Activated gamma-delta T cell treated with Interleukin-2 at 50 U/mL for 16 hours (primary cell): Measurements from ENCODE around the gene ATOH8.
"Not testable (repeated sequence)": the region's sequence is repeated elsewhere in the genome, so short reads cannot be mapped to it uniquely, and the experiment has no call there.

ENCODE experiments used
- DNase-seq: peaks from one replicate; pipeline ENCODE4 v3.0.0-alpha.2; 2020

The ATOH8 gene

GRCh38 chr2:85810371-85811179 lies 56.8 kb downstream of the ATOH8 start:
- no peak for DNase-seq

- DNase-seq: no peak
Observed at GRCh38 chr2:85811180-85812093, 57.6 kb downstream of the ATOH8 start.

DNA sequence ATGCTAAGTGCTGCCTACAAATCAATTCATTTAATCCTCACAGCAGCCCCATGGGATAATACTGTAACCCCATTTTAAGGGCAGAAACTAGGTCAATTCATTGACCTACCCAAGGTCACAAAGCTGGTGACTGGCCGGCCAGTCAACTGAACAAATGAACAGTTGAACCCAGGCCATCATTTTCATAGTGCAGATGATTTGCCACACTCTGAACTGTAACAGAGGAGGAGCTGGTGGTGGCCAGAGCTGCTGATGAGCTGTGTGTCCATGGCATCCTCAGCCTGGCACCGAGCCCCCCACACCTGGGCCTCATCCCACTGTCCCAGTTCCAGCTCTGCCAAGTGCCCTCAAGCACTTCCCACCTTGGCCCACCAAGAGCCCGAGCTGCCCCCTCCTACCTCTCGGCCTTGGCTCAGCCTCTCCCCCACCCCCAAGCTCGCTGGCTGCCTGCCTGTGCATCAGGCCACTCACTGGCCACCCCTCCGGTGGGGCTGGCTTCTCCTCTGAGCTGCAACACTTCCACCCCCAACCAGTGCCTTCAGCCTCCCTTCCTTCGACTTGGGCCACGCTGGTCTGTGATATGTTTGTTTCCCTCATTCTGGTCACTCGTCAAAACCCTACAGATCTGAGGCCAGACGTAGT lies 58.4 kb downstream of the ATOH8 start:
- DNase-seq: no peak

- no peak for DNase-seq
Observed at GRCh38 chr2:85813211-85813981, 59.6 kb downstream of the ATOH8 start.

- DNase-seq: peak; percentile 79
Observed at GRCh38 chr2:85813982-85814801, 60.4 kb downstream of the ATOH8 start.

- no peak for DNase-seq
Observed at GRCh38 chr2:85814802-85815550, 61.2 kb downstream of the ATOH8 start.

GRCh38 chr2:85819811-85820510 lies 66.2 kb downstream of the ATOH8 start:
- DNase-seq: no peak

DNA sequence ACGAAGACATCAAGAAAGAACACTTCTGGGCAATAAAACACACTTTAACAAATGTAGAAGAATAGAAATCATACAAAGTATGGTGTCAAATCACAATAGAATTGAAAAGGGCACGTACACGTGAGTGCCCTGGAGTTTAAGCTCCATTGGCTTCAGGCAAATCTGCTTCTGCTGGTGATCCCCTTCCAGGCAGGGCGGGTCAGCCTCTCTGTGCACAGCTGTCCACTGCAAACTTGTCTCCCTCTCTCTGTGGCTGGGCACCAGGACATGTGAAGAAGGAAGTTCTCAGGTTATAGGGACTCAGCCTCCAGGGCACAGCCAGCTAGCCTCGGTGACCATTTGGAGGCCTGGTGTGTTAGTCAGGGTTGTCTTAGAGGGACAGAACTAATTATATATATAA lies 69.0 kb downstream of the ATOH8 start:
- no peak for DNase-seq

GRCh38 chr2:85823951-85824350 lies 70.2 kb downstream of the ATOH8 start:
- no peak for DNase-seq

- peak; percentile 83 for DNase-seq
Observed at GRCh38 chr2:85826990-85827878, 73.4 kb downstream of the ATOH8 start.

DNA sequence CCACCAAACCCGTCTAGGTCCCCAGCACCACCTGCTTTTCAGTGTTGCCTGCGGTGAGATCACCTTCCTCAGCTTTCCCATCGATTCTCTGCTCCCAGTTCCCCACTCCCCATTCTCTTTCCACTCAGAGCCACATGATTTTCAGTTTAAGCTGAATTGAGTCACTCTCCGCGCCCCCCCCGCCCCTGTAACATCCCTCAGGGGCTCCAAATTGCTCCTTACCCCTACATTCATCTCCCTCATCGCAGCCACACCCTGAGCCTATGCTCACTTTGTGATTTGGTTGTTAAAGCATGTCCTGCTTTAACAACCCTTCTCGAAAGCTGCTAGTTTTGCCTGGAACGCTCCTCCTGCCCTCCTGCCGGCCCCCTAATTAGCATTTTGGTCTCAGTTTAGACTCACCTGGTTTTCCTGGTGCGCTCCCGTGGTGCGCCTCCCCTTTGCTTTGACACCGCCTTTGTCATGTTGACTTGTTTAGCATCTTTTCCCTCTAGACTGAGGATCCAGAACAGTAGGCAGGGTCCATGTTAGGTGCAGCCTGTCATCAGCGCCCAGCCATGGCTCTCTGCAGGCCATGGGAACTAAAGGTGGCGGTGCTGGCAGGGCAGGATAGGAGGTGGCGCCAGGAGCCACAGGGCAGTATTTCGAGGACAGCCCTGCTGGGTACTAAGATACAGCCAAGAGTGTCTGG lies 74.2 kb downstream of the ATOH8 start:
- DNase-seq: no peak

DNA sequence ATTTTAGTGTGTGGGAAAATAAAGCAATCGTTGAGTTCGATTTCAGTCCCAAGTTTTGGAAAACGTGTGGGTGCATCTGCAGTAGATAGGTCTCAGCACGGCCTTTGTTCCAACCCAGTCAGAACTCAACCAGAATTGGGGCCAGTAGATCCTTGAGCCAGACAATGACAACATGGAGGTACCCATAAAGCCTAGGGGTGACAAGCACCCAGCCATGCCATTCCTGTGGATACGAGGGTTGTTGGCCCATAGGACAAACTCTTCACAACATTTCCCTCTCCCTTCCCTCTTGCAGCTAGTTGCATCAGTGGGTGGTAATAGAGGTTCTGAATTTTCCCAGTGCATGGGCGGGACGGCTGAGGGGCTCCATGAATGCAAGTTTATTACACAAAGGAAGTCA lies 74.9 kb downstream of the ATOH8 start:
- DNase-seq: no peak

DNA sequence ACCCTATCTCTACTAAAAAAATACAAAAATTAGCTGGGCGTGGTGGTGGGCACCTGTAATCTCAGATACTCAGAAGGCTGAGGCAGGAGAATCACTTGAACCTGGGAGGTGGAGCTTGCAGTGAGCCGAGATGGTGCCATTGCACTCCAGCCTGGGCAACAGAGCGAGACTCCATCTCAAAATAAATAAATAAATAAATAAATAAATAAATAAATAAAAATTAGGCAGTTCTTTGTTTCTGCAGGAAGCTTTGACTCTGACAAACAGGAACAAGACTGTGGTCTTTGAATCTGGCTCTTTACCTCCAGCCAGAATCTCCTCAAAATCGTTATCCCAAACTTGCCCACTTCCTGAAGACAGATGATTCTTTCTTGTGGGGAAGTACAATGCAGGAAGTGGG lies 75.6 kb downstream of the ATOH8 start:
- not testable (repeated sequence) for DNase-seq

DNA sequence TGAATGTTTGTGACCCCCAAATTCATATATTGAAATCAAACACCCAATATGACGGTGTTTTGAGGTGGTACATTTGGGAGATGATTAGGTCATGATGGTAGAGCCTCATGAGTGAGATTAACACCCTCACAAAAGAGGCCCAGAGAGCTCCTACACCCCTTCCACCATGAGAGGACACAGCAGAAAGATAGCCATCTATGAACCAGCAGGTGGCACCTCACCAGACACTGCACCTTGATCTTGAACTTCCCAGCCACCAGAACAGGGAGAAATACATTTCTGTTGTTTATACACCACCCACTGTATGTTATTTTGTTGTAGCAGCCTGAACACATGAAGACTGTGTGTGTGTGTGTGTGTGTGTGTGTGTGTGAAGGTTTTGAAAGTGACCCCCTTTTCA lies 76.9 kb downstream of the ATOH8 start:
- no peak for DNase-seq

DNA sequence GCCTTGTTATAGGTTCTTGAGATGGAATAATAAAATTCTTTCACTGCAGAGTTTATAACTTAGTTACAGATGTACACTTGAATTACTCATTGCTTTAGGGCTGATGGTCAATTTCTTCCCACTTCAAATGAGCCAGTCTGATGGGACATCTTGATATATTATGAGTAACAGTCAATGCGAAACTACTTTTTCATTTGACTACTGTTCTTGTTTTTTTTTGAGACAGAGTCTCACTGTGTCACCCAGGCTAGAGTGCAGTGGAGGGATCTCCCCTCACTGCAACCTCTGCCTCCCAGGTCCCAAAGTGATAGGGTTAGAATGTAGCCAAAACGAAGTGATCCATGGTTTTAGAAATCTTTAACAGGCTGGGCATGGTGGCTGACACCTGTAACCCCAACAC lies 77.9 kb downstream of the ATOH8 start:
- DNase-seq: no peak

- DNase-seq: no peak
Observed at GRCh38 chr2:85834466-85834865, 80.7 kb downstream of the ATOH8 start.
